Choroid plexus epithelial cell (primary cell): ENCODE data around the gene MRPL34.
A peak's percentile ranks its signal among the peaks of the same experiment; 100 is the strongest.
"Not testable (repeated sequence)": the region's sequence is repeated elsewhere in the genome, so short reads cannot be mapped to it uniquely, and the experiment has no call there.

ENCODE experiments used
- DNase-seq: peaks from one replicate; pipeline ENCODE4 v3.0.0-alpha.2; 2010; ENCODE audit warnings: low read depth
- H3K4me3 ChIP-seq: 2 replicates; pipeline ENCODE4 v1.5.1; 2011; ENCODE audit warnings: low read depth, mild to moderate bottlenecking, control low read depth, low read length, moderate library complexity
- TF ChIP-seq, protein P1 (sequence below): conservative IDR thresholded peaks from 2 replicates; pipeline ENCODE4 v1.5.1; 2011; ENCODE audit warnings: low read depth, mild to moderate bottlenecking, control low read depth, inconsistent platforms, low read length, moderate library complexity

Gene MRPL34

GRCh38 chr19:17263712-17264640 is 41.7 kb upstream of the MRPL34 start:
- H3K4me3 ChIP-seq = no peak overlapping the region
- no peak for DNase-seq

DNA sequence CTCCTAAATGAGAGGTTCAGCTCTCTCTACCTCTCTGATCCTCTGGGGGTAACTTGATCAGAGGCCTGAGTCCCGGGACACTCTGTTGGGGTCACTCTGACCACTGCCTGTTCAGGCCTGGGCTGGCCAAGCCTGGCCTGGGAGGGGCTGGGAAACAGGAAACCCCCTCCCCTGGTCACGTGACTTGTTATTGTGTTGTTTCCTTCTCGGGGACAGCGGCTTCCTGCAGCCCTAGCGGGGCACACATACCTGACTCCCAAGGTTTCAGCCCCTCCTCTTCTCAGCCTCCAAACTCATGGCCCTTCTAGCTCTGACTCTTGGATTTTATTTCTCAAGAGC is 41.1 kb upstream of the MRPL34 start, which contains the start of gene USHBP1:
TSS of gene USHBP1 (minus strand) at position 105 of the 339 bp plus-strand sequence. CDS start 446 bp downstream, outside the sequence.
- TF ChIP-seq, protein P1, sequence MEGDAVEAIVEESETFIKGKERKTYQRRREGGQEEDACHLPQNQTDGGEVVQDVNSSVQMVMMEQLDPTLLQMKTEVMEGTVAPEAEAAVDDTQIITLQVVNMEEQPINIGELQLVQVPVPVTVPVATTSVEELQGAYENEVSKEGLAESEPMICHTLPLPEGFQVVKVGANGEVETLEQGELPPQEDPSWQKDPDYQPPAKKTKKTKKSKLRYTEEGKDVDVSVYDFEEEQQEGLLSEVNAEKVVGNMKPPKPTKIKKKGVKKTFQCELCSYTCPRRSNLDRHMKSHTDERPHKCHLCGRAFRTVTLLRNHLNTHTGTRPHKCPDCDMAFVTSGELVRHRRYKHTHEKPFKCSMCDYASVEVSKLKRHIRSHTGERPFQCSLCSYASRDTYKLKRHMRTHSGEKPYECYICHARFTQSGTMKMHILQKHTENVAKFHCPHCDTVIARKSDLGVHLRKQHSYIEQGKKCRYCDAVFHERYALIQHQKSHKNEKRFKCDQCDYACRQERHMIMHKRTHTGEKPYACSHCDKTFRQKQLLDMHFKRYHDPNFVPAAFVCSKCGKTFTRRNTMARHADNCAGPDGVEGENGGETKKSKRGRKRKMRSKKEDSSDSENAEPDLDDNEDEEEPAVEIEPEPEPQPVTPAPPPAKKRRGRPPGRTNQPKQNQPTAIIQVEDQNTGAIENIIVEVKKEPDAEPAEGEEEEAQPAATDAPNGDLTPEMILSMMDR = no peak
- no peak within 1 kb of the TSS for H3K4me3 ChIP-seq
- DNase-seq = no peak

More at GRCh38 chr19:17263712-17264640, 41.7 kb upstream of the MRPL34 start:
- TF ChIP-seq, protein P1 = no peak

DNA sequence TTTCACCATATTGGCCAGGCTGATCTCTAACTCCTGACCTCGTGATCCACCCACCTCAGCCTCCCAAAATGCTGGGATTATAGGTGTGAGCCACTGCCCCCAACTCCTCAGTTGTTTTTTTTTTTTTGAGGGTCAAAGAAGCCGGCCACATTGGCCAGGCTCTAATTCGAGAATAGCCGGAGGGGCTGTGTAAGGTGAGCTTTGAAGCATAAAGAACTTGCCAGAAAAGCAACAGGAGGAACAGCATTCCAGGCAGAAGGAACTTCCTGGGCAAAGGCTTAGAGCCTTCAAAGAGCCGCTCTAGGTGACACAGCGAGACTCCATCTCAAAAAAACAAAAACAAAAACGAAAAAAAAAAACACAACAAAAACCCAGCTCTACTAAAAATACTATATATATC is 39.6 kb upstream of the MRPL34 start:
- H3K4me3 ChIP-seq = no peak overlapping the region
- DNase-seq = no peak
- TF ChIP-seq, protein P1 = no peak

DNA sequence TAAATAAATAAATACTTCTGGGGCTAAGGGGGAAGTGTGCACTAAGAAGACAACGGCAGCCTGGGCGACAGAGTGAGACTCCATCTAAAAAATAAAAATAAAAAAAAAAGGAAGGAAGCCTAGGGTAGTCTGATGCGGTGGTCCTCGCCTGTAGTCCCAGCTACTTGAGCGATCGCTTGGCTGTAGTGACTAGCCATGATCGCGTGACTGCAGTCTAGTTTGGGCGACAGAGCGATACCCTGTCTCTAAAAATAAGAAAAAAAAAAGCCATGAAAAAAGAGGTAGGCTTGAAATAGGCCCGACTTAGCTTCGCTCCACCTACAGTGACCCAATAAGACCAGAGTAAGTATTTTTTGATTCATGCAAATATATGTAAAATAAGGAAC is 39.1 kb upstream of the MRPL34 start:
- no peak overlapping the region for H3K4me3 ChIP-seq
- DNase-seq = no peak
- TF ChIP-seq, protein P1 = no peak

DNA sequence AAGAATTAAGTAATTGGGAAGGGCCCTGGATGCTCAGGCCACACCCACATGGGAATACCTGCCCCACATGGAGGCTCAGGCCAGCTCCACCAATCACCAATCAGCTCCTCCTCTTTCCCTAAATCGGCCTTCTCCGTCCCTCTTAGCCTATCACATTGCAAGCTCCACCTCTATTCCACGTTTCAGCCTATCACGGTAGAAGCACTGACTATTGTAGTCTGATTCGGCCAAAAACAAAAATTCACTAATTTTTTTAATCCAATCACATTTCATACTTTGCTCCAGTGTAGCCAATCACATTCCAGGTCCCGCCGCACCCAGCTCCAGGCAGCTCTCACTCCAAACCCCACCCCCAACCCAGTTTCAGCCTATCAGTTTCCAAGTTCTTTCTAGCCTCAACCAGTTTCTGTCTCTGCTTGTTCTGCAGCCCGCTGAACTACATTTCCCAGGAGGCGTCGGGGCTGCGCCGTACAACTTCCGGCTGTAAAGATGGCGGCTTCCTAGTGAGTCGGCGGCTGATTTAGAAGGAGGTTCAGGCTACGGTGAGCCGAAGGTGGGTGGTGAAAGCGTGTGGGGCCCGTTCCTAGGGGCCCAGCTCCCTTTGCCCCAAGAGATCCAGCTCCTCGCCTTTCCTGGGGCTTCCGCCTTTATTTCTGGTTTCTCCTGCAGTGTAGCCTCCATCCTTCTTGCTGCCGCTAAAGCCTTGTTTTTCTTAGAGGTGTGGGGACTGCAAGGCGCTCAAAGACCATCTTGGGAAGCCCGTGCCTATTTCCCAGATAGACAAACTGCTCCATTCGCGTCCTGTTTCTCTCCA is 38.5 kb upstream of the MRPL34 start, which contains the start of gene BABAM1:
TSS of gene BABAM1 (plus strand) at position 469 of the 814 bp plus-strand sequence. CDS start 1,364 bp downstream, outside the sequence.
- TF ChIP-seq, protein P1 = no peak
- H3K4me3 ChIP-seq = peak within 1 kb of the TSS; percentile 99
- peak; percentile 100 for DNase-seq

DNA sequence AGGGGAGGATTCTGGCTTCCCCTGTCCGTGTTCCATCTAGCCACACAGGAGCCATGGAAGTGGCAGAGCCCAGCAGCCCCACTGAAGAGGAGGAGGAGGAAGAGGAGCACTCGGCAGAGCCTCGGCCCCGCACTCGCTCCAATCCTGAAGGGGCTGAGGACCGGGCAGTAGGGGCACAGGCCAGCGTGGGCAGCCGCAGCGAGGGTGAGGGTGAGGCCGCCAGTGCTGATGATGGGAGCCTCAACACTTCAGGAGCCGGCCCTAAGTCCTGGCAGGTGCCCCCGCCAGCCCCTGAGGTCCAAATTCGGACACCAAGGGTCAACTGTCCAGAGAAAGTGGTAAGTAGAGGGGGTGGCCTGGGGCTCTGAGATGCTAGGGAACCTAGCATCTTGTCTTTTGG is 36.9 kb upstream of the MRPL34 start:
- no peak for DNase-seq
- TF ChIP-seq, protein P1 = no peak
- no peak overlapping the region for H3K4me3 ChIP-seq

DNA sequence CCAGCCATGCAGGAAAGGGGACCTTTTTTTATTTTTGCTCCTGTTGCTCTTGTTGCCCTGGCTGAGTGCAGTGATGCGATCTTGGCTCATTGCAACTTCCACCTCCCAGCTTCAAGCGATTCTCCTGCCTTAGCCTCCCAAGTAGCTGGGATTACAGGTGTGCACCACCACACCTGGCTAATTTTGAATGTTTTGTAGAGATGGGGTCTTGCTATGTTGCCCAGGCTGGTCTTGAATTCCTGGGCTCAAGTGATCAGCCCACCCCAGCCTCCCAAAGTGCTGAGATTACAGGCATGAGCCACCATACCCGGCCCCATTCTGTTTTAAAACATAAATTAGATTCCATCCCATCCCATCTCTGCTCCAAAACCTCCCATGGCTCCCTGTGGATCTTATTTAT is 30.8 kb upstream of the MRPL34 start:
- not testable (repeated sequence) for DNase-seq

More for the DNA sequence above, 30.8 kb upstream of the MRPL34 start:
- not testable (repeated sequence) for H3K4me3 ChIP-seq
